CD4-positive, alpha-beta memory T cell (primary cell): ENCODE measurements around the gene ACTL8. TPM values are rescaled to one million over a fixed set of nuclear protein-coding genes. Genes with fewer than 3 reads are reported as not detected.

Experiments used
- CTCF ChIA-PET: fragments of 350-600 bp; sonication (Branson Sonifier 250); formaldehyde crosslinking; loops from one replicate; lab custom pipeline; 2021; ENCODE audit warnings: inconsistent platforms; ENCODE audit not compliant: partially characterized antibody; lab: Charles Lee
- POLR2A ChIA-PET: fragments of 350-600 bp; sonication (Branson Sonifier 250); formaldehyde crosslinking; loops from one replicate; lab custom pipeline; 2021; ENCODE audit not compliant: partially characterized antibody; lab: Charles Lee
- DNase-seq, 5 donors: peaks; one replicate each; pipeline versions ENCODE4 v3.0.0 to v3.0.0-alpha.2; 2020 to 2022; ENCODE audit warnings: mixed read lengths in 1 of 5
- H3K27ac ChIP-seq: one replicate; pipeline ENCODE4 v1.7.0; 2013; ENCODE audit warnings: low read depth, low read length
- H3K27me3 ChIP-seq: 2 replicates; pipeline ENCODE4 v1.7.0; 2013; ENCODE audit warnings: mild to moderate bottlenecking, low read length, moderate library complexity; ENCODE audit not compliant: insufficient read depth
- H3K36me3 ChIP-seq: 2 replicates; pipeline ENCODE4 v1.7.0; 2013; ENCODE audit warnings: mild to moderate bottlenecking, low read length, moderate library complexity; ENCODE audit not compliant: insufficient read depth
- H3K4me1 ChIP-seq: 2 replicates; pipeline ENCODE4 v1.7.0; 2013; ENCODE audit warnings: mild to moderate bottlenecking, low read length, moderate library complexity; ENCODE audit not compliant: insufficient read depth
- H3K4me3 ChIP-seq, 2 donors: one replicate each; pipeline ENCODE4 v1.7.0; 2013; ENCODE audit warnings: low read length in 2 of 2, mild to moderate bottlenecking in 1 of 2
- H3K9me3 ChIP-seq, 2 donors: one replicate each; pipeline ENCODE4 v1.7.0; 2013; ENCODE audit warnings: low read length in 2 of 2, control low read depth in 1 of 2; ENCODE audit not compliant: control insufficient read depth in 1 of 2
- H3K27ac Mint-ChIP-seq, 7 donors: one replicate each; pipeline ENCODE4 v1.8.0; 2020 to 2021; ENCODE audit warnings: mixed read lengths in 7 of 7, mild to moderate bottlenecking in 6 of 7, inconsistent platforms in 3 of 7, moderate library complexity in 3 of 7
- H3K27me3 Mint-ChIP-seq, 2 donors: one replicate each; pipeline ENCODE4 v1.8.0; 2020 to 2021; ENCODE audit warnings: mixed read lengths in 2 of 2
- H3K36me3 Mint-ChIP-seq, 2 donors: one replicate each; pipeline ENCODE4 v1.8.0; 2020 to 2021; ENCODE audit warnings: mixed read lengths in 2 of 2, inconsistent platforms in 1 of 2, mild to moderate bottlenecking in 1 of 2
- H3K4me1 Mint-ChIP-seq, 4 donors: one replicate each; pipeline ENCODE4 v1.8.0; 2020 to 2021; ENCODE audit warnings: mixed read lengths in 4 of 4, mild to moderate bottlenecking in 1 of 4
- H3K4me3 Mint-ChIP-seq, 8 donors: one replicate each; pipeline ENCODE4 v1.8.0; 2020 to 2021; ENCODE audit warnings: mixed read lengths in 8 of 8, mild to moderate bottlenecking in 7 of 8, moderate library complexity in 6 of 8, inconsistent platforms in 3 of 8
- H3K9me3 Mint-ChIP-seq, 8 donors: one replicate each; pipeline ENCODE4 v1.8.0; 2020 to 2021; ENCODE audit warnings: mixed read lengths in 8 of 8, mild to moderate bottlenecking in 5 of 8, inconsistent platforms in 3 of 8, moderate library complexity in 1 of 8
- intact Hi-C: fragments of 100-400 bp; cut with micrococcal nuclease; formaldehyde crosslinking; loops from one replicate; pipeline ENCODE4 v1.15.1; 2023
- polyA plus RNA-seq, 2 donors: library from polyadenylated mRNA; unstranded; fragments of 300-500 nt; fragmentation: Illumina TruSeq; gene quantifications; one replicate each; pipeline ENCODE4 v1.2.3, GENCODE V29; 2021
- total RNA-seq, 2 experiments: library from RNA; stranded (reverse); gene quantifications; one replicate each; pipeline ENCODE4 v1.2.3, GENCODE V29; 2021

The ACTL8 gene
- total and polyA plus RNA-seq, 4 experiments from 2014 or later: not detected

- Histone ChIP-seq H3K4me1 (no peaks in the 10 kb centered on the region), H3K27me3 (no peaks in the 10 kb centered on the region), H3K36me3 (no peaks in the 10 kb centered on the region), H3K4me3 (no peak overlapping the region), H3K9me3 (no peaks in the 10 kb centered on the region), H3K27ac (no peak overlapping the region)
- Mint-ChIP-seq H3K4me1 (no peaks in the 10 kb centered on the region), H3K27me3 (peaks cover 2 to 4% of the 10 kb centered on the region in 2 donors), H3K27ac (no peak overlapping the region), H3K36me3 (no peaks in the 10 kb centered on the region), H3K4me3 (no peak overlapping the region), H3K9me3 (peaks cover 0 to 8% (median 3%) of the 10 kb centered on the region in 8 donors)
- intact Hi-C loops: no loop called here
- ChIA-PET CTCF (no interaction called here), POLR2A (no interaction called here)
- DNase-seq: no peak
Measured at GRCh38 chr1:17853241-17853935, 98.3 kb downstream of the ACTL8 start.

DNA sequence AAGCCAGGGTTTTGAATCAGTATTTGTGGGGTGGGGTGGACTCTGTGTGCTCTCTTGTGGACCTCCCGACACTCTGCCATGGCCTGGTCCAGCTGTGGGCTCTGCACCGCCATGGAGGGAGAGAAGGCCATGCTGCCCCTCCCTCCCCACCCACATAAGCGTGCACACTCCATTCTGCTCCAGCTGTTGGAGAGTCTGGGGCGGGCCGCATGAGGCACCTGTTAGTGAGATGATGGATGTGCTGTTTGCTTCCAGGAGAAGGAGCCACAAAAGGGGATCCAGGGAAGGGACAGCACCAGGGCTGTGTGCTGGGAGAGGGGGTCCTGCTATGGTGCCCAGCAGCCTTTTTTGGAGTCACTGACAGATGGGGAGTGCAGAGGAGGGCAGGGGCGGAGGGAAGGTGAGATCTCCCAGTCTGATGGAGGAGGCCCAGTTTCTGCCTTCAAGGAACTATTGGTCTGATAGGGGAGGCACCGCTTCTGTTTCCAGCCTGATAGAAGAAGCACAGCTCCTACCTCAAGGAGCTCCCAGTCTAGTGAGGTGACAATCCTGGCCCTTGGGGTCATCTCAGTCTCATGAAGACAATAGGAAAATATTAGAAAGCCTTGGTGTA lies 101.5 kb downstream of the ACTL8 start:
- no peaks in the 10 kb centered on the region for H3K36me3 Mint-ChIP-seq
- Histone ChIP-seq H3K27ac (no peak overlapping the region), H3K36me3 (no peaks in the 10 kb centered on the region), H3K4me1 (no peaks in the 10 kb centered on the region), H3K9me3 (no peaks in the 10 kb centered on the region), H3K27me3 (no peaks in the 10 kb centered on the region), H3K4me3 (no peak overlapping the region)
- no peaks in the 10 kb centered on the region for H3K4me1 Mint-ChIP-seq
- H3K27ac Mint-ChIP-seq: no peak overlapping the region
- ChIA-PET CTCF (no interaction called here), POLR2A (no interaction called here)
- H3K27me3 Mint-ChIP-seq: peaks cover 2 to 4% of the 10 kb centered on the region in 2 donors
- no peak overlapping the region for H3K4me3 Mint-ChIP-seq
- peaks cover 0 to 4% (median 0%) of the 10 kb centered on the region in 8 donors for H3K9me3 Mint-ChIP-seq
- intact Hi-C loops: no loop called here
- DNase-seq: no peak

- H3K27me3 Mint-ChIP-seq: peaks cover 2 to 4% of the 10 kb centered on the region in 2 donors
- H3K27ac Mint-ChIP-seq: no peak overlapping the region
Measured at GRCh38 chr1:17857109-17857499, 102.0 kb downstream of the ACTL8 start.

DNA sequence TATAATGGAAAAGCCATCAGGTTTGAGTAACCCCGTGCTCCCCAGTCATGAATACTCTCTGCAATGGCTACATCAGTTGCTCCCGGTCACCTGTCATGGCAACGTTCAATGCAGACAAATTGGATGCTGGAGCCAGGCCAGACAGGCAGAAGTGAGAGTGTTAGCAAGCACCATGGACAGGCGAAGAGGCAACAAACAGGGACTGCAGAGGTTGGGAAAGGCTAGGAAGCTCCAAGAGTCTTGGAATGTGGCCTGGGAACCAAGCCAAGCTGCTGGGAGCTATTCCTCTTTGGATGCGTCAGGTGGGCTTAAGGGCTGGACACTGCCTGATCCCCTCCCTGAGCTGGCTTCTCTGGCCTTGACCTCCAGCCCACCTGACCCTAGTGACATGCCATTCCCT lies 102.9 kb downstream of the ACTL8 start:
- Mint-ChIP-seq H3K27ac (no peak overlapping the region), H3K4me1 (no peaks in the 10 kb centered on the region), H3K4me3 (no peak overlapping the region), H3K9me3 (peaks cover 0 to 4% (median 0%) of the 10 kb centered on the region in 8 donors), H3K27me3 (peaks cover 2 to 4% of the 10 kb centered on the region in 2 donors), H3K36me3 (no peaks in the 10 kb centered on the region)
- ChIA-PET POLR2A (no interaction called here), CTCF (no interaction called here)
- no peaks in the 10 kb centered on the region for H3K9me3 ChIP-seq
- intact Hi-C loops: no loop called here
- no peaks in the 10 kb centered on the region for H3K4me1 ChIP-seq
- DNase-seq: no peak
- no peaks in the 10 kb centered on the region for H3K36me3 ChIP-seq
- no peak overlapping the region for H3K27ac ChIP-seq
- H3K4me3 ChIP-seq: no peak overlapping the region
- no peaks in the 10 kb centered on the region for H3K27me3 ChIP-seq

More at GRCh38 chr1:17857109-17857499, 102.0 kb downstream of the ACTL8 start:
- Histone ChIP-seq H3K27ac (no peak overlapping the region), H3K4me3 (no peak overlapping the region), H3K9me3 (no peaks in the 10 kb centered on the region), H3K36me3 (no peaks in the 10 kb centered on the region), H3K4me1 (no peaks in the 10 kb centered on the region), H3K27me3 (no peaks in the 10 kb centered on the region)
- Mint-ChIP-seq H3K4me1 (no peaks in the 10 kb centered on the region), H3K4me3 (no peak overlapping the region), H3K9me3 (peaks cover 0 to 4% (median 0%) of the 10 kb centered on the region in 8 donors), H3K36me3 (no peaks in the 10 kb centered on the region)
- intact Hi-C loops: no loop called here
- DNase-seq: no peak
- CTCF ChIA-PET: no interaction called here
- POLR2A ChIA-PET: no interaction called here

GRCh38 chr1:17860812-17861211 lies 105.7 kb downstream of the ACTL8 start:
- Histone ChIP-seq H3K36me3 (no peaks in the 10 kb centered on the region), H3K27me3 (no peaks in the 10 kb centered on the region), H3K27ac (no peak overlapping the region), H3K4me3 (no peak overlapping the region), H3K4me1 (no peaks in the 10 kb centered on the region), H3K9me3 (no peaks in the 10 kb centered on the region)
- ChIA-PET CTCF (no interaction called here), POLR2A (no interaction called here)
- intact Hi-C loops: no loop called here
- Mint-ChIP-seq H3K9me3 (peaks cover 0 to 4% (median 0%) of the 10 kb centered on the region in 8 donors), H3K4me1 (no peaks in the 10 kb centered on the region), H3K27me3 (peaks cover 2 to 4% of the 10 kb centered on the region in 2 donors), H3K36me3 (no peaks in the 10 kb centered on the region), H3K27ac (no peak overlapping the region), H3K4me3 (no peak overlapping the region)
- no peak for DNase-seq

GRCh38 chr1:17861685-17862084 lies 106.6 kb downstream of the ACTL8 start:
- Histone ChIP-seq H3K27ac (no peak overlapping the region), H3K4me1 (no peaks in the 10 kb centered on the region), H3K4me3 (no peak overlapping the region), H3K36me3 (no peaks in the 10 kb centered on the region), H3K27me3 (no peaks in the 10 kb centered on the region), H3K9me3 (no peaks in the 10 kb centered on the region)
- intact Hi-C loops: no loop called here
- Mint-ChIP-seq H3K27ac (no peak overlapping the region), H3K9me3 (peaks cover 0 to 4% (median 0%) of the 10 kb centered on the region in 8 donors), H3K4me3 (no peak overlapping the region), H3K27me3 (peaks cover 2 to 3% of the 10 kb centered on the region in 2 donors), H3K36me3 (no peaks in the 10 kb centered on the region), H3K4me1 (no peaks in the 10 kb centered on the region)
- POLR2A ChIA-PET: no interaction called here
- CTCF ChIA-PET: no interaction called here
- DNase-seq: no peak

- intact Hi-C loops: no loop called here
- no peaks in the 10 kb centered on the region for H3K27me3 ChIP-seq
- no peaks in the 10 kb centered on the region for H3K36me3 ChIP-seq
- POLR2A ChIA-PET: no interaction called here
- Mint-ChIP-seq H3K4me3 (no peak overlapping the region), H3K27me3 (peaks cover 2% of the 10 kb centered on the region in 2 donors), H3K27ac (no peak overlapping the region), H3K36me3 (no peaks in the 10 kb centered on the region), H3K9me3 (peaks cover 0 to 4% (median 0%) of the 10 kb centered on the region in 8 donors), H3K4me1 (no peaks in the 10 kb centered on the region)
- CTCF ChIA-PET: no interaction called here
- DNase-seq: no peak
- no peaks in the 10 kb centered on the region for H3K4me1 ChIP-seq
- H3K4me3 ChIP-seq: no peak overlapping the region
- no peaks in the 10 kb centered on the region for H3K9me3 ChIP-seq
- no peak overlapping the region for H3K27ac ChIP-seq
Measured at GRCh38 chr1:17862121-17862520, 107.0 kb downstream of the ACTL8 start.
